HG02798 (cell line): ENCODE data around the gene FA2H.
A peak's percentile ranks its signal among the peaks of the same experiment; 100 is the strongest.
"Not testable (repeated sequence)": the region's sequence is repeated elsewhere in the genome, so short reads cannot be mapped to it uniquely, and the experiment has no call there.

Experiments used
- ATAC-seq: cut with Tn5 transposase; IDR thresholded peaks from one replicate; pipeline ENCODE4 v1.9.1; 2021; ENCODE audit warnings: mild to moderate bottlenecking; ENCODE audit not compliant: unreplicated experiment, poor library complexity

FA2H gene, protein sequence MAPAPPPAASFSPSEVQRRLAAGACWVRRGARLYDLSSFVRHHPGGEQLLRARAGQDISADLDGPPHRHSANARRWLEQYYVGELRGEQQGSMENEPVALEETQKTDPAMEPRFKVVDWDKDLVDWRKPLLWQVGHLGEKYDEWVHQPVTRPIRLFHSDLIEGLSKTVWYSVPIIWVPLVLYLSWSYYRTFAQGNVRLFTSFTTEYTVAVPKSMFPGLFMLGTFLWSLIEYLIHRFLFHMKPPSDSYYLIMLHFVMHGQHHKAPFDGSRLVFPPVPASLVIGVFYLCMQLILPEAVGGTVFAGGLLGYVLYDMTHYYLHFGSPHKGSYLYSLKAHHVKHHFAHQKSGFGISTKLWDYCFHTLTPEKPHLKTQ

DNA sequence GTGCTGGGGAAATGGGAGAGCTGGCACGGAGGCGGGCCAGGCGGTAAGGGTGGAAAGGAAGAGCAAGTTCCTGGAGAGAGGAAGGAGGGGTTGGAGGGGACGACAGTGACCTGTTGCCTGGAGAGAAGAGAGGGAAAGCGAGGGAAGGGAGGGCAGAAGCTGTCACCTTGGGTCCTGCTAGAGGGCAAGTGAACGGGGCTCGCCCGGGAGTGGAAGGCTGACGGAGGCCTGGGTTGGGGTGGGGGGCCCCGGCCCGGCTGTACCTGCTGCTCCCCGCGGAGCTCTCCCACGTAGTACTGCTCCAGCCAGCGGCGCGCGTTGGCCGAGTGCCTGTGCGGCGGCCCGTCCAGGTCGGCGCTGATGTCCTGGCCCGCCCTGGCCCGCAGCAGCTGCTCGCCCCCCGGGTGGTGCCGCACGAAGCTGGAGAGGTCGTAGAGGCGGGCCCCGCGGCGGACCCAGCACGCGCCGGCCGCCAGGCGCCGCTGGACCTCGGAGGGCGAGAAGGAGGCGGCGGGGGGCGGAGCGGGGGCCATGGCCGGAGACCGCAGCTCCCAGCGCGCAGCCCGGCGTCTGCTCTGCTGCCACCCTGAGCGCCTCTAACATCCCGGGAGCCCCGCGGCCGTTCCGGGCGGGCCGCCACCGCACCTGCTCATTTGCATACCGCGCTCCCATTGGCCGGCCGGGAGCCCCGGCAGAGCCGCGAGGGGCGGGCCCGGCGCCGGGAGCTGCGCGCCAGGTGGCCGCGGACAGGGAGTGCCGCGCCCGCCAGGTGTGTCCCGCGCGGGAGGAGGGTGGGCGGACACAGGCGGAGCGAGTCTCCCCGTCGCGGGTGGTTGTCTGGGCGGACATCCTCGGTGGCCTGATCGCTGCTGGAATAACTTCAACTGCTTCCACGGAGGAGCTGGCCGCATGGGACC lies at the start of gene FA2H:
Gene FA2H, minus strand, starts transcription at position 598 of the 917 bp plus-strand sequence. Its CDS starts 65 bp downstream, at position 533.
- peak; percentile 87 for ATAC-seq

DNA sequence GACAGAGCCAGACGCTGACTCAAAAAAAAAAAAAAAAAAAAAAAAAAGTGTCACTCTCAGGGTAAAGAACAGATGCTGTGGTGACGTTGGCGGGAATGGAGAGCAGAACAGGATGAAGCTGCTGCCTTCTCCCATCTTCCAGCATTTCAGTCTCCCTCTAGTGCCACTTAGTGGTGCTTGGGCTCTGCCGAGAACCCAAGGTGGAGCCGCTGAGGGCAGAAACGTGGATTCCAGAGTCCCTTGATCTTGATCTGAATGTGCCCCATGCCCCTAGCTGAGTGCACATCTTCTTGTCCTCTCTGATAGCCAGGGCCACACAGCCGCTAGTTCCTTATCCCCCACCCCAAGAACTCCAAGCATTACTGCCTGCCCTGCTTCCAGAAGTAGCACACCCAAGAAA lies 43.2 kb upstream of the FA2H start:
- ATAC-seq: no peak

DNA sequence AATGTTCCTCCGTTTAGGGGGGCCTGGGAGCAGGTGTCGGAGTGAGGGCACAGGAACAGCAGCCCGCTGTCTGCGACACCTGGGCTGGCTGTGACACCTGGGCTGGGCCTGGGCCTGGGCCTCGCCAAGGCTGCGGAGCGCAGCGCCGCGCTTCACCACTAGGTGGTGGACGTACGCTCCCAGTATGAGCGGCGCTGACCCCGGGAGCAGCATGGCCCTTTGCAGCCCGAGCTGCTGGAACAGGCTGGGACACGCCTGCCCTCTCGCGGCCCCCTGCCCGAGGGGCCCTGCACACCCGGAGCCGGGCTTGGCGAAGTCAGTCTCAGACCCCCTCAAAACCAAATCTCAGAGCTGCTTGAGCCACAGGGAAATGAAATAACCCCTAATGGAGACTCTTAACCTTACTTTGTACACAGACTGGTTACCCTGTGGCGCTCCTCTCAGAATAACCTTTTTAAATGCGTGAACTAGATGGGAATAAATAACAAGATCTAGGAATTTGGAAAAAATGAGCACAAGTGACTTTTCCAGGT lies 38.6 kb upstream of the FA2H start:
- ATAC-seq: peak; percentile 100

DNA sequence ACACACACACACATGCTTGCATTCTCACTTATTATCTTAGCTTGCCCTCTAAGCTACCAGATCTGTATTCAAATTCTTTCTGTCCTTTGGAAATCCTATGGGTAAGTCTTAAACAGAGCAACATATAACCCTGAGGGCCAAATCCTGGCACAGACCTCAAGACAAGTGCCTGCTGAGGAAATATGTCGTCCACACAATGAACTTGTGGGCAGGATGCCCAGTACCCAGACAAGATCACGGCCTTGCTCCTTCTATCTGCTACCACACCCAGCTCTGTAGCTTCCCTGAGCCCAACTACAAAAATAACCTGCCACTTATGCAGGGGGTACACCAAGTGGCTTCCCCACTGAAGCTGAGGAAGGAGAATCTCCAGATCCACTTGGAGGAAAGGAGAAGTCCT lies 37.3 kb upstream of the FA2H start:
- no peak for ATAC-seq

DNA sequence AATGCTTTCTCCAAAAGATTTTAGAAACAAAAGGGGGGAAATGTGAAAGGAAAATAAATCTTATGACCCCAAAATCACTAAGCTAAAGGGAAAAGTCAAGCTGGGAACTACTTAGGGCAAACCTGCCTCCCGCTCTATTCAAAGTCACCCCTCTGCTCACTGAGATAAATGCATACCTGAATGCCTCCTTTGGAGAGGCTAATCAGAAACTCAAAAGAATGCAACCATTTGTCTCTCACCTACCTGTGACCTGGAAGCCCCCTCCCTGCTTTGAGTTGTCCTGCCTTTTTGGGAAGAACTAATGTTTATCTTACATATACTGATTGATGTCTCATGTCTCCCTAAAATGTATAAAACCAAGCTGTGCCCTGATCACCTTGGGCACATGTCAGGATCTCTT lies 36.6 kb upstream of the FA2H start:
- ATAC-seq: not testable (repeated sequence)

DNA sequence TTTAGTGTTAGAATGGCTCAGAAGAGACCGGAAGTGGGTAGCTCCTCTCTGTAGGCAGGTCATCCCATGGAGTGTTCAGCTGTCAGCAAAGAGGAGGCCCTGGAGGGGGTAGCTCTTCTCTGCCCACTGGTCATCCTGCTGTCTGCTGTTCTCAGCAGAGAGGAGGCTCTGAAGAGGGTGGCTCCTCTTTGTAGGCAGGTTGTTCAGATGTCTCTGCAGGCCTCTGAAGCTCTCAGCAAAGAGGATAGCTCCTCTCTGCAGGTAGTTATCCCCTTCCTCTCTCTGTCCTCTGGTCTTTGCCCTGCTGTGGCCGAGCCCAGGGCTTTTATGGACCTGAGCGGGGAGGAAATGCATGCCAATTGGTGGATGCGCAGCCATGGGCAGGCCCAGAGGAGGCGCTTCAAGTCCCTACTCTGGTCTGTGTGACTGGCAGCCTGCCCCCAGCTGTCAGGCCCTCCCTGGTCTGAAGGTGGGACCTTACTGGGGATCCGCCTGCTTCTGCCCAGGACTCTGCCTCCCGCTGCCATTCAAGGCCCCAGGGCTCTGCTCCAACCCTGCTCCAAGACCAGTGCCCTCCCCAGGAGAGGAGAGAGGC lies 32.5 kb upstream of the FA2H start:
- no peak for ATAC-seq

DNA sequence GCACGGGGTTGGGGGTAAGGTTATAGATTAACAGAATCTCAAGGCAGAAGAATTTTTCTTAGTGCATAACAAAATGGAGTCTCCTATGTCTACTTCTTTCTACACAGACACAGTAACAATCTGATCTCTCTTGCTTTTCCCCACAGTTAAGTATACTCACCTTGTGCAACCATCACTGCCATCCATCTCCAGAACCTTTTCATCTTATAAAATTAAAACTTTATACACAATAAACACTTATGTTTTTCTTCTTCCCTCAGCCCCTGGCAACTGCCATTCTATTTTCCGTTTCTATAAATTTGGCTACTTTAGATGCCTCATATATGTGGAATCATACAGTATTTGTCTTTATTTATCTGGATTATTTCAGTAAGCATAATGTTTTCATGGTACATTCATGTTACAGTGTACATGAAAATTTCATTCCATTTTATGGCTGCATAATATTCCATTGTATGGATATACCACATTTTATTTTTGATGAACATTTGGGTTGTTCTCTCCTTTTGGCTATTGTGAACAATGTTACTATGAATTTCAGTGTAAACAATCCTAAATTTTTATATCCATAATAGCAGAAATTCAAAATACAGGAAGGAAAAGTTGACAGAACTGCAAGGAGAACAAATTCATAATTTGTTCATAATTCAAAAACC lies 25.7 kb upstream of the FA2H start:
- no peak for ATAC-seq

DNA sequence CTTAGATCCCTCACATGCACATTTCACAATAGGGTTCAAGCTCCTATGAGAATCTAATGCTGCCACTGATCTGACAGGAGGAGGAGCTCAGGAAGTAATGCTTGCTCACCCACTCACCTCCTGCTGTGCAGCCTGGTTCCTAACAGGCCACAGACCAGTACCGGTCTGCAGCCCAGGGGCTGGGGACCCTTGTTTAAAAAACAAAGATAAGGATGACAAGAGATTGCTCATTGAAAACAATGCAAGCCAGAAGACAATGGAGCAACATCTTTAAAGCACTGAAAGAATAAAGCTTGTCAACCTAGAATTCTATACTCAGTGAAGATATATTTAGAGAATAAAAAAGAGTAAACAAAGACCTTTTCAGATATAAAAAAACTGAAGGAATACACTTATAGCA lies 22.8 kb upstream of the FA2H start:
- ATAC-seq: no peak

DNA sequence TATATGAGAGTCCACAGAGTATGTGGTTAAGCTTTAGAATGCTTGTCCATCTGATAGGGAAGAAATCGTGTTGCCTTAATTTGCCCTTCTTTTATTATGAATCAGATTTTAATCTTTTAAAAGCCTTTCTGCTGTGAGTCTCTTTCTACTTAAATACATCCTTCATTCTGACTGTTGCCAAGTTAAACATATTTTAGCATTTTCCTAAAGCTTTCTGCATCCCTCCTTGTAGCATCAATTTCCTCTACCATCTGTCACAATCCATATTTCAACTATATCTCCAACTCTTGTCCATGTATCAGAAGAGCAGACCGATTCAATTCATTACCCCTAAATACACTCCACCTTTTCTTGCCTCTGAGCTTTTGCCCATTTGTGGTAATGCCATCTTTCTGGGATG lies 20.5 kb upstream of the FA2H start:
- no peak for ATAC-seq

DNA sequence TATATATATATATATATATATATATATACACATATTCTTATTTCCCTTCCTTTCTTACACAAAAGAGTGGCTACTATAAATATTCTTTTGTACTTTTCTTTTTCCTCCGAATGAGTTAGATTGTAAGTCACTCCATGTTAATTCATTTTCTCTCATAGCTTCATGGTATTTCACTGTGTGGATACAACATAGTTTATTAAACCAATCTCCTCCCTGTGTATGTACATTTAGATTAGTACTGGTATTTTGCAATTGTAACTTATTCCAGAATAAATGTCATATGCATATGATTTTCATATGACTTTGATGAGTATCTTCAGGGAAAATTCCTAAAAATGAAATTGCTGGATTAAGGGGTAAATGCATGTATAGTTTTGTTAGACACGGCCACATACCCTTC lies 20.0 kb upstream of the FA2H start:
- ATAC-seq: no peak

DNA sequence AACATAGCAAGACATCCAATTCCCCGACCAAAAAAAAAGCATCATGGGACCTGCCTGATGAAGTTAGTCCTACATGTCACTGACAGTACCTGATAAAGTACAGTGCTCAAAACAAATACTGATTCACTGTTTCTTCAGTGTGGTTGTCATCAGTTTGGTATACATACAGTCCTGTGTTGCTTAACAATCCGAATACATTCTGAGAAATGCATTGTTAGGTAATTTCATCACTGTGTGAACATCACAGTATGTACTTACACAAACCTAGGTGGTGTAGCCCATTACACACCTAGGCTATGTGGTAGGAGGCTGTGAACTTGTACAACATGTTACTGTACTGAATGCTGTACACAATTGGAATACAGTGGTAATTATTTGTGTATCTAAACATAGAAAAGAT lies 19.0 kb upstream of the FA2H start:
- no peak for ATAC-seq

DNA sequence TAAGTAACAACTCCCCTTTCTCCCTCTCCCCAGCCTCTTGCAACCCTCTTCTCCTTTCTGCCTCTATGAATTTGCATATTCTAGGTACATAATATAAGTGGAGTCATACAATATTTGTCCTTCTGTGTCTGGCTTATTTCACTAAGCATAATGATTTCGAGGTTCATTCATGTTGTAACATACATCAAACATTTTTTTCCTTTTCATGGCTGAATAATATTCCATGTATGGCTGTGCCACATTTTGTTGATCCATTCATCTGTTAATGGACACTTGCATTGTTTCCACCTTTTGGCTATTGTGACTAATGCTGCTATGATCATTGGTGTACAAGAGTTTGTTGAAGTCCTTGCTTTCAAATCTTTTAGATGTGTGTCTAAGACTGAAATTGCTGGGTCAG lies 17.6 kb upstream of the FA2H start:
- ATAC-seq: no peak

DNA sequence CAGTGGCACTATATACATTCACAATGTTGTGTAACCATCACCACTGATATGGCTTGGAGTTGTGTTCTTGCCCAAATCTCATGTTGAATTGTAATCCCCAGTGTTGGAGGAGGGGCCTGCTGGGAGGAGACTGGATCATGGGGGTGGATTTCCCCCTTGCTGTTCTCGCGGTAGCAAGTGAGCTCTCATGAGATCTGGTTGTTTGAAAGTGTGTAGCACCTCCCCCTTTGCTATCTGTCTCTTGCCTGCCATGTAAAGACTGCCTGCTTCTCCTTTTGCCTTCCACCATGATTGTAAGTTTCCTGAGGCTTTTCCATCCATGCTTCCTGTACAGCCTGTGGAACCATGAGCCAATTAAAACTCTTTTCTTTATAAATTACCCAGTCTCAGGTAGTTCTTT lies 17.1 kb upstream of the FA2H start:
- not testable (repeated sequence) for ATAC-seq

DNA sequence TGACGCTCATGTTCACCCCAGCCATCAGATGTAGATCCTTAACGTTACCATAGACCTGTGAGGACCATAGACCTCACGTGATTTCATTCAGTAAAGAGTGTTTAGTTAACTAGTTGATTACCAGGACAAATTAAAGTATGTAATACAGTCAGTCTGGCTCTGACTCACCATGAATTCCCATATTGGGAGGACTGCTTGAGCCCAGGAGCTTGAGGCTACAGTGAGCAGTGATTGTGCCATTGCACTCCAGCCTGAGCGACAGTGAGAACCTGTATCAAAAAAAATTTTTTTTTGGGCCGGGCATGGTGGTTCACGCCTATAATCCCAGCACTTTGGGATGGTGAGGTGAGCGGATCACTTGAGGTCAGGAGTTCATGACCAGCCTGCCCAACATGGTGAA lies 13.5 kb upstream of the FA2H start:
- ATAC-seq: no peak

DNA sequence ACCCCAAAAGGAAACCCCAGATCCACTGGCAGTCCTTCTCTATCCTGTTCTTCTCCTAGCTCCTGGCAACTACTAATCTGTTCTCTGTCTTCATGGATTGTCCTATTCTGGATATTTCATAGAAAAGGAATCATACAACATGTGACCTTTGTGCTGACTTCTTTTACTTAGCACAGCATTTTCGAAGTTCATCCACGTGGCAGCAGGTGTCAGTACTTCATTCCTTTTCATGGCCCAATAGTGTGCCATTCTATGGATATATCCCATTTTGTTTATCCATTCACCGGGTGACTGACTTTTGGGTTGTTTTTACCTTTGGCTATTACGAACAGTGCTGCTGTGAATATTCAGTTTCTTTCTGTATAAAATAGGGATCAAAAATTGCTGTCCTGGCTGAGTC lies 10.4 kb upstream of the FA2H start:
- no peak for ATAC-seq

DNA sequence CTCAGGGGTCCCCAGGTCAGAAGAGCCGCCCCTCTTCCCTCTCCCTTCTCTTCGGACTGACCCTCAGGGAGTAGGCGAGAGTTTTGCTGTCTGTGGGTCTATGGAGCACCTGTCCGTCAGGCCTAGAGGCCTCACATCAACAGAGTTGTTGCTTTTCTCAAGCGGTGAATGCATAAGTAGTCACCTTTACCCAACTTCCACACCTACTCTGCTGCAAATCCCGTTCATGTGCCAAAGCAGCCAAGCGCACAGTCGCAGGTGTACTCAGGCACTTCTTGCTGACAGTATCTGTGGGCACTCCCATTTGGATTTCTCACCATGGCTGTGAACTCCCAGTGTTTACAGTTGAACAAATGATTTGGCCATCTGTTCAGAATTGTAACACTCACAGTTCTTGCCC lies 4.0 kb upstream of the FA2H start:
- no peak for ATAC-seq

DNA sequence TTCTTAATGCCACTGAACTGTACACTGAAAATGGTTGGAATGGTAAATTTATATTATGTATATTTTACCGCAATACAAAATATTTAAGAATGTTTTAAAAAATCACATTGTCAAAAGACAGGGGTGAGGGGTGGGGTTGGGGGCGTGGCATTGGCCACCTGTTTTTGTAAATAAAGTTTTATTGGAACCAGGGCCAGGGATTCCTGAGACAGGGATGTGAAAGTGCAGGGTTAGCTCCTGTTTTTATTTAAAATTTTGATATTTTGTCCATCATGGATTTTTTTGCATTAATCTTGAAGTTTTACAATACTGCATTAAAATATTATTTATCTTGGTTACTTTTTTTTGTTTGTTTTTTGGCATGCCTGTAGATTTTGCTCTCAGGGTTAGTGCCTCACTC lies 2.3 kb upstream of the FA2H start:
- ATAC-seq: no peak

DNA sequence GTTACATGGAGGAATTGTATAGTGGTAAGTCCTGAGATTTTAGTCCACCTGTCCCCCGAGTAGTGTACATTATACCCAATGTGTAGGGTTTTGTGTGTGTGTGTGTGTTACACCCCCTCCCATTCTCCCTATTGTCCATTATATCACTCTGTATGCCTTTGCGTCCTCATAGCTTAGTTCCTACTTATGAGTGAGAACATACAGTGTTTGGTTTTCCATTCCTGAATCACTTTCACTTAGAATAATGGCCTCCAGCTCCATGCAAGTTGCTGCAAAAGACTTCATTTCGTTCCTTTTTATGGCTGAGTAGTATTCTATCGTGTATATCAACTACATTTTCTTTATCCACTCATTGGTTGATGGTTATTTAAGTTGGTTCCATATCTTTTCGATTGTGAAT lies 635 bp upstream of the FA2H start:
- no peak for ATAC-seq

DNA sequence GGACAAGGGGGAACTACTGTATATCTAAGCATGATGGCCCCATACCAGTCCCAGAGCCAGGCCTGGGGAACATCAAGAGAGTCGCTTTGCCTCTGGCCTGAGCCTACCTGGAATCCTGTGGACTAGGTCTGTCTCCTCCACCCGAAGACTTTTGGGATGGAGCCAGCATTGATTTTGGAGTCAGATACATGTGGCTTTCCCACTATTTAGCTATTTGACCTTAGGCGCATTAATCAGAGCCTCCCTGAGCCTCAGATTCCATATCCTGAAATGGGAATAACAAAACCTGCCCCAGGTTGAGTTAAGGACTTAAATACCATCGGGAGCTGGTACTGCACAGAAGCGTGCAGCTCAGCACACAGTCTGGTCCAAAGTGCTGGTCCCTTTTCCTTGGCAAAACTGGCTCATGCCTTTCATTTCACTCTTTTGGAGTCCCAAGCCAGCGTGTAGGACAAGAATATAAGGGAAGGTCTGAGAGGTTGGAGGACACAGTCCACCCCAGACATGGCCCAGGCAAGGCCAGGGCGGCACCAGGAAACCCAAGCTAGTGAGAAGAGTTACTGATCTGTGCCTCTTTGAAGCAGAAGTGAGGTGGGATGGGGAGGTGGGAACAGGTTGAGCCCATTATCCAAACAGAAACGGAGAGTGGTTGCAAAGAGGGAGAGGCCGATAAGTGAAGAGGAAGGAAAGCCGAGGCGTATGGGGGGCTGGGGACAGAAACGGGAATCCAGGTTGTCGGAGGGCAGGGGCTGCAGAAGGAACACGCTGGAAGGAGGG lies 986 bp downstream of the FA2H start:
- no peak for ATAC-seq
